ENCODE results near the gene UCHL1. TPM values are rescaled to one million over a fixed set of nuclear protein-coding genes. Genes with fewer than 3 reads are reported as not detected.

The UCHL1 gene
- total RNA-seq, 4 donors from 2014 or later, result 14.6 to 202 (median 35.6) TPM

GRCh38 chr4:41303372-41304118 is 46.8 kb downstream of the UCHL1 start:
- no peak for TF ChIP-seq EP300 (IDR thresholded peaks at IDR 0.05; ENCODE audit: low read depth)
- no peak for TF ChIP-seq CTCF (IDR thresholded peaks at IDR 0.05)
- TF ChIP-seq POLR2AphosphoS5 (IDR thresholded peaks at IDR 0.05), result no peak
- no peak for TF ChIP-seq POLR2A (IDR thresholded peaks at IDR 0.05)
- no peaks in the 10 kb centered on the region for H3K9me3 ChIP-seq
- no peak overlapping the region for H3K27ac ChIP-seq
- no peaks in the 10 kb centered on the region for H3K36me3 ChIP-seq
- no peak for DNase-seq
- no peaks in the 10 kb centered on the region for H3K27me3 ChIP-seq
- in situ Hi-C loops (cut with MboI; ENCODE audit: low pct_ligation_motif_present in 1 of 4, low pct_unique_long_range_greater_than_20kb in 1 of 4, low sequenced_read_pairs in 3 of 4) (no loop called here), intact Hi-C loops (cut with DNase I; ENCODE audit: low total_unique reads) (no loop called here)
- 63 to 73% methylated on average over 3 of the region's 3 CpGs for WGBS, 2 donors (ENCODE audit: low coverage in 1 of 2)
- no peak overlapping the region for H3K4me3 ChIP-seq
- H3K4me1 ChIP-seq, result no peaks in the 10 kb centered on the region

GRCh38 chr4:41304221-41304620 is 47.5 kb downstream of the UCHL1 start:
- no peak for DNase-seq
- Histone ChIP-seq H3K27ac (no peak overlapping the region), H3K36me3 (no peaks in the 10 kb centered on the region), H3K27me3 (no peaks in the 10 kb centered on the region), H3K9me3 (no peaks in the 10 kb centered on the region), H3K4me3 (no peak overlapping the region), H3K4me1 (no peaks in the 10 kb centered on the region)
- no peak for TF ChIP-seq POLR2AphosphoS5 (IDR thresholded peaks at IDR 0.05)
- no peak for TF ChIP-seq CTCF (IDR thresholded peaks at IDR 0.05)
- no peak for TF ChIP-seq EP300 (IDR thresholded peaks at IDR 0.05; ENCODE audit: low read depth)
- TF ChIP-seq POLR2A (IDR thresholded peaks at IDR 0.05), result no peak
- 82 to 86% methylated on average over 3 to 5 of the region's 5 CpGs for WGBS, 2 donors (ENCODE audit: low coverage in 1 of 2)
- intact Hi-C loops (cut with DNase I; ENCODE audit: low total_unique reads) (no loop called here), in situ Hi-C loops (cut with MboI; ENCODE audit: low pct_ligation_motif_present in 1 of 4, low pct_unique_long_range_greater_than_20kb in 1 of 4, low sequenced_read_pairs in 3 of 4) (no loop called here)

GRCh38 chr4:41305476-41305875 is 48.7 kb downstream of the UCHL1 start:
- no peak overlapping the region for H3K4me3 ChIP-seq
- H3K27me3 ChIP-seq, result no peaks in the 10 kb centered on the region
- H3K27ac ChIP-seq, result no peak overlapping the region
- intact Hi-C loops (cut with DNase I; ENCODE audit: low total_unique reads) (no loop called here), in situ Hi-C loops (cut with MboI; ENCODE audit: low pct_ligation_motif_present in 1 of 4, low pct_unique_long_range_greater_than_20kb in 1 of 4, low sequenced_read_pairs in 3 of 4) (no loop called here)
- H3K36me3 ChIP-seq, result no peaks in the 10 kb centered on the region
- WGBS, 2 donors (ENCODE audit: low coverage in 1 of 2), result 66 to 100% methylated on average over 2 to 3 of the region's 3 CpGs
- no peaks in the 10 kb centered on the region for H3K9me3 ChIP-seq
- no peaks in the 10 kb centered on the region for H3K4me1 ChIP-seq
- DNase-seq, result no peak
- no peak for TF ChIP-seq CTCF (IDR thresholded peaks at IDR 0.05)
- TF ChIP-seq POLR2A (IDR thresholded peaks at IDR 0.05), result no peak
- TF ChIP-seq EP300 (IDR thresholded peaks at IDR 0.05; ENCODE audit: low read depth), result no peak
- TF ChIP-seq POLR2AphosphoS5 (IDR thresholded peaks at IDR 0.05), result no peak

GRCh38 chr4:41307638-41308037 is 50.9 kb downstream of the UCHL1 start:
- H3K4me1 ChIP-seq, result no peaks in the 10 kb centered on the region
- TF ChIP-seq CTCF (IDR thresholded peaks at IDR 0.05), result no peak
- no peak for TF ChIP-seq EP300 (IDR thresholded peaks at IDR 0.05; ENCODE audit: low read depth)
- TF ChIP-seq POLR2AphosphoS5 (IDR thresholded peaks at IDR 0.05), result no peak
- no peak for TF ChIP-seq POLR2A (IDR thresholded peaks at IDR 0.05)
- WGBS, 2 donors (ENCODE audit: low coverage in 1 of 2), result 78 to 90% methylated on average over 1 of the region's 1 CpG
- no peaks in the 10 kb centered on the region for H3K36me3 ChIP-seq
- no peaks in the 10 kb centered on the region for H3K9me3 ChIP-seq
- intact Hi-C loops (cut with DNase I; ENCODE audit: low total_unique reads) (no loop called here), in situ Hi-C loops (cut with MboI; ENCODE audit: low pct_ligation_motif_present in 1 of 4, low pct_unique_long_range_greater_than_20kb in 1 of 4, low sequenced_read_pairs in 3 of 4) (no loop called here)
- DNase-seq, result no peak
- H3K4me3 ChIP-seq, result no peak overlapping the region
- H3K27me3 ChIP-seq, result no peaks in the 10 kb centered on the region
- no peak overlapping the region for H3K27ac ChIP-seq
